Stimulated activated CD4-positive, alpha-beta T cell treated with anti-CD3 and anti-CD28 coated beads, Interleukin-15, amount 100 ng/mL, for 24 hours (primary cell): Measurements from ENCODE around the gene DBNDD2.
A peak's percentile ranks its signal among the peaks of the same experiment; 100 is the strongest.

Experiments
- DNase-seq: peaks from one replicate; pipeline ENCODE4 v3.0.0-alpha.2; 2020

The DBNDD2 gene

GRCh38 chr20:45419188-45420091, 11.4 kb downstream of the DBNDD2 start:
- peak; percentile 37 for DNase-seq

- DNase-seq, result no peak
These were observed 12.0 kb downstream of the DBNDD2 start for GRCh38 chr20:45420125-45420524.

GRCh38 chr20:45423700-45424099, 15.6 kb downstream of the DBNDD2 start:
- no peak for DNase-seq

GRCh38 chr20:45425561-45425960, 17.5 kb downstream of the DBNDD2 start:
- DNase-seq, result no peak

- DNase-seq, result no peak
These were observed 18.4 kb downstream of the DBNDD2 start for GRCh38 chr20:45426320-45427016.

- DNase-seq, result no peak
These were observed 19.4 kb downstream of the DBNDD2 start for GRCh38 chr20:45427236-45428149.

GRCh38 chr20:45429618-45430017, 21.5 kb downstream of the DBNDD2 start:
- no peak for DNase-seq

GRCh38 chr20:45432294-45432693, 24.2 kb downstream of the DBNDD2 start:
- no peak for DNase-seq

GRCh38 chr20:45433316-45433715, 25.2 kb downstream of the DBNDD2 start:
- no peak for DNase-seq

- DNase-seq, result no peak
These were observed 25.9 kb downstream of the DBNDD2 start for GRCh38 chr20:45433976-45434375.

- peak; percentile 90 for DNase-seq
These were observed 28.8 kb downstream of the DBNDD2 start for GRCh38 chr20:45436732-45437485.

GRCh38 chr20:45440424-45440823, 32.3 kb downstream of the DBNDD2 start:
- DNase-seq, result no peak

- DNase-seq, result no peak
These were observed 33.0 kb downstream of the DBNDD2 start for GRCh38 chr20:45440891-45441685.

- no peak for DNase-seq
These were observed 33.7 kb downstream of the DBNDD2 start for GRCh38 chr20:45441746-45442145.

GRCh38 chr20:45444050-45444449, 36.0 kb downstream of the DBNDD2 start:
- peak; percentile 18 for DNase-seq

GRCh38 chr20:45445805-45446562, 37.9 kb downstream of the DBNDD2 start:
- DNase-seq, result peak; percentile 50

- DNase-seq, result no peak
These were observed 40.2 kb downstream of the DBNDD2 start for GRCh38 chr20:45448270-45448669.

- no peak for DNase-seq
These were observed 41.4 kb downstream of the DBNDD2 start for GRCh38 chr20:45449528-45449927.

- DNase-seq, result peak; percentile 22
These were observed 42.2 kb downstream of the DBNDD2 start for GRCh38 chr20:45450097-45450818.

GRCh38 chr20:45452238-45452637, 44.1 kb downstream of the DBNDD2 start:
- DNase-seq, result no peak
